COR-L47 (cell line): Measurements from ENCODE around the gene BTG1.
"Not testable (repeated sequence)": the region's sequence is repeated elsewhere in the genome, so short reads cannot be mapped to it uniquely, and the experiment has no call there.

Source experiments
- DNase-seq: peaks from one replicate; lab custom pipeline; 2025; lab: John Stamatoyannopoulos, UW

BTG1 gene

DNA sequence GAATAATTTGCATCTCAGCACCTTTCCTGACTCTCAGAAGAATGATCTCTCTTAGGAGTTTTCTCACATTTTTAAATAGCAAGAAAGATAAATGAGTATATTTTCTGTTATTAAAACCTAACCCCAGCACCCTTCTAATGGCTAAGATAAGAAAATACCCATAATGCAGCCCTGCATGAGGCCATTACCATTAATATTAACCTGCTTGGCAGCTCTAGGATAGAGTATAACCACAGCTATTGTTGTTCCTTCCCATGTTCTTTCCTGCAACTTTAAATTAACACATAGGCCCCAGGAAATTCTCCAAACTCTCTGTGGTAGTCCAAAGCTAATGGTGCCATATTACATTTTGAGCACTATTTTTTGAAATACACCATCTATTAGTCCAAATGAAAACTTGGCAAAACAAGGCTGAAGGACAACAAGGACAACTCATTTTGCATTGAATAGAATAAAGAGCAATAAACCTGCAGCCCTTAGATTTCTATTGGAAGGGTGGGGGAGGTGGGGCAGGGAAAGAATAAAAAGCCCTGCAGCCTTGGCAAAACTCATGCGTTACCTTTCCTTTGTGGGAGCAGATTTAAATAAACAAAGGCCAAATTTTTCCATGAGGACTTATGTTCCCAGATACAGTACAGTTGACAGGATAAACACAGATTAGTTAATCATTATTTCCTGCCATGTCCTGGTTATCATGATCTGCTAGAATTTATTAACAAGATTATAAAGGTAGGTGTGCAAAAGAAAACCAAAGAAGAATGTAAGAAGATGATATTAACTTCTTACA, 46.9 kb downstream of the BTG1 start:
- DNase-seq: no peak

DNA sequence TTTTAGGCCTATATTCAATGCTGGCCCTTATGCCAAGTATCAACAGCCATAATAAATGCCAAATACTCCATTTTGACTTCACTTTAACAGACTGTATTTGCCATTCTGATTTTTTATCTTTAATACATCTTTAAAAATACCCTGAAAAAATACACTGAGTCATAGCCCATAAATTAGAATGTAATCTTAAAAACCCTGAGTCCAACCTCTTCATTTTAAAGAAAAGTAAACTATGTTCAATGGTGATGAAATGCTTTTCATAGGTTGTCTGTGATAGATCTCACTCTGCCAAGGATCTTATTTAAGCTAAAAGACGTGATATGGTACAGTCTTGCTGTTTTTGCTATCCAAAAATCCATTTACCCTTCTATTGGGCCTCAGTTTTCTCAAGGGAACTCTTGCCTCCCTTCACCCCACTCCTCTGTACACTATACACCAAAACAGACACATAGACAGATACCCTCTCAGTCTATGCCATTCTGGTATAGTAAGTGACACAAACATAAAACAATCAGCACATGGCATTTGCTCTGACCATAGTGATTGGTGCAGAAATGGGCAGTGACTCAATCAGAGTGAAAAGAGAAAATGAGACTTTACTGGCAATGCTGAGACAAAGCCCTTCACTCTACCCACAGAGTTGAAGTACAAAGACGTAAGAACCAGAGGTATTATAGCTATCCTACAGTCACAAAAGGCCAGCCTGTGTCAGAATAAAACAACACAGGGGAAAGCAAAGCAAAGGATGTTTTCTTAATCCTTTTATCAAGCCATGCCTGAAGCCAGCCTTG, 49.1 kb downstream of the BTG1 start:
- no peak for DNase-seq

DNA sequence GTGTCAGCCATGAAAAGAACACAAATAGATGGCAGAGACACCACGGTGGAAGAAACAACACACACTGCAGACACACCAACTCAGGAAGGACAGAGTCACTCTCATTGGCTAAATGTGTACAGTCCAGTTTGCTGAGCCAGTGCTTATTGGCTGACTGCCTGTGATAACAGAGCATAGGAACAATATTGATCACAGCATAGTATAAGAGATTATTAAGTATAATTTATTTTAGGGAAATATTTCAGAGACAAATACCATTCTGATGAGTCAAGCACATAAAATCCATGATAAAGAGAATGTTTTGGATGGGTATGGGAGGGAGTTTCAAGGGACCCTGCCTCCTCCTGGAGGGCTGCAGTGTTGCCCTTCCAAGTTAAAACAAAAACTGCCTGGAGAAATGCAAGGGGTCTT, 50.9 kb downstream of the BTG1 start:
- no peak for DNase-seq

GRCh38 chr12:92094301-92094700, 51.3 kb downstream of the BTG1 start:
- not testable (repeated sequence) for DNase-seq
